Breast epithelium (tissue), 4 donors: ENCODE data around the gene GDAP1L1. TPM values are rescaled to one million over a fixed set of nuclear protein-coding genes. Genes with fewer than 3 reads are reported as not detected.
"Not testable (repeated sequence)": the region's sequence is repeated elsewhere in the genome, so short reads cannot be mapped to it uniquely, and the experiment has no call there.

Source experiments
- DNase-seq, 2 donors: peaks; one replicate each; pipeline ENCODE4 v3.0.0-alpha.2; 2019; ENCODE audit warnings: low spot score in 2 of 2
- H3K27ac ChIP-seq, 2 donors: fragments of 200-600 bp; sonication (generic) in 1 of 2; one replicate each; pipeline ENCODE4 v1.5.1; 2016 to 2019; ENCODE audit warnings: mild to moderate bottlenecking in 1 of 2
- H3K27me3 ChIP-seq, 2 donors: fragments of 200-600 bp; sonication (generic) in 1 of 2; one replicate each; pipeline versions ENCODE4 v1.5.1 to v1.6.0; 2017 to 2019; ENCODE audit warnings: control low read depth in 1 of 2, mild to moderate bottlenecking in 1 of 2
- H3K36me3 ChIP-seq: fragments of 200-600 bp; one replicate; pipeline ENCODE4 v1.5.1; 2019
- H3K4me1 ChIP-seq, 2 donors: fragments of 200-600 bp; sonication (generic); one replicate each; pipeline ENCODE4 v1.5.1; 2016 to 2019; ENCODE audit warnings: control low read depth in 1 of 2
- H3K4me3 ChIP-seq, 3 donors: fragments of 200-600 bp; sonication (generic); 1 replicate in 2 of 3; 2 replicates in 1 of 3; pipeline ENCODE4 v1.5.1; 2016 to 2019; ENCODE audit warnings: mild to moderate bottlenecking in 3 of 3, moderate library complexity in 2 of 3
- H3K9me3 ChIP-seq, 2 donors: fragments of 200-600 bp; sonication (generic) in 1 of 2; one replicate each; pipeline ENCODE4 v1.5.1; 2016 to 2019; ENCODE audit warnings: control low read depth in 1 of 2
- POLR2A ChIP-seq: fragments of 450-650 bp; IDR thresholded peaks from one replicate; pipeline ENCODE4 v1.6.1; 2016; ENCODE audit warnings: antibody characterized with exemption, mild to moderate bottlenecking, moderate library complexity
- POLR2AphosphoS5 ChIP-seq, 3 donors: sonication (generic); formaldehyde crosslinking; IDR thresholded peaks; one replicate each; pipeline ENCODE4 v1.6.1; 2017; ENCODE audit warnings: antibody characterized with exemption in 3 of 3
- intact Hi-C: fragments of 100-400 bp; cut with DNase I; formaldehyde crosslinking; loops from one replicate; pipeline ENCODE4 v1.15.1; 2023; ENCODE audit warnings: low total_unique reads
- total RNA-seq, 3 donors: library from RNA; depleted of rRNA; stranded (reverse); fragments of >200 nt; gene quantifications; one replicate each; pipeline ENCODE4 v1.1.0, GENCODE V29; 2016
- TF ChIP-seq, protein P1 (sequence below), 3 donors: fragments of 450-650 bp; IDR thresholded peaks; one replicate each; pipeline ENCODE4 v1.5.1; 2016 to 2017; ENCODE audit warnings: antibody characterized with exemption in 3 of 3, mild to moderate bottlenecking in 3 of 3, moderate library complexity in 3 of 3

GDAP1L1 gene
- total RNA-seq, 3 donors from 2014 or later: not detected

DNA sequence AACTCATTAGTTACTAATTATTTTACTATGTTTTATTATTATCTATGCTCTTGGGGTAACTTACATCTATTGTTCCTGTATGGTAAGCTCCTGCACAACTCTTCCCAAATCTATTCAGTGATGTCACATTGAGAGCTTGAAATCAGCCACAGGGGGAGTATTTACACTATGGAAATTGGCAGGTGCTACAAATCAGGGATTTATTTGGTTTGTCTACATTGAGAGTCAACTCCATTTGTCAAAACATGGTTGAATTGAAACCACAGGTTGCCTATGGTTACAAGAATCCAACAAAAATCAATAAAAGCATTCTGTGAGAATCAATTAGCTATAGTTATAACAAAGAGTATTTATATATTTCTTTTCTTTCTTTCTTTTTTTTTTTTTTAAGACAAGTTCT, 67.8 kb downstream of the GDAP1L1 start:
- Histone ChIP-seq H3K4me1 (peaks cover 4 to 8% of the 10 kb centered on the region in 2 donors), H3K9me3 (no peaks in the 10 kb centered on the region), H3K27me3 (no peaks in the 10 kb centered on the region), H3K4me3 (no peak overlapping the region), H3K27ac (no peak overlapping the region), H3K36me3 (no peaks in the 10 kb centered on the region)
- DNase-seq: no peak
- TF ChIP-seq POLR2AphosphoS5 (IDR thresholded peaks at IDR 0.05): no peak
- TF ChIP-seq POLR2A: no peak
- TF ChIP-seq, protein P1, sequence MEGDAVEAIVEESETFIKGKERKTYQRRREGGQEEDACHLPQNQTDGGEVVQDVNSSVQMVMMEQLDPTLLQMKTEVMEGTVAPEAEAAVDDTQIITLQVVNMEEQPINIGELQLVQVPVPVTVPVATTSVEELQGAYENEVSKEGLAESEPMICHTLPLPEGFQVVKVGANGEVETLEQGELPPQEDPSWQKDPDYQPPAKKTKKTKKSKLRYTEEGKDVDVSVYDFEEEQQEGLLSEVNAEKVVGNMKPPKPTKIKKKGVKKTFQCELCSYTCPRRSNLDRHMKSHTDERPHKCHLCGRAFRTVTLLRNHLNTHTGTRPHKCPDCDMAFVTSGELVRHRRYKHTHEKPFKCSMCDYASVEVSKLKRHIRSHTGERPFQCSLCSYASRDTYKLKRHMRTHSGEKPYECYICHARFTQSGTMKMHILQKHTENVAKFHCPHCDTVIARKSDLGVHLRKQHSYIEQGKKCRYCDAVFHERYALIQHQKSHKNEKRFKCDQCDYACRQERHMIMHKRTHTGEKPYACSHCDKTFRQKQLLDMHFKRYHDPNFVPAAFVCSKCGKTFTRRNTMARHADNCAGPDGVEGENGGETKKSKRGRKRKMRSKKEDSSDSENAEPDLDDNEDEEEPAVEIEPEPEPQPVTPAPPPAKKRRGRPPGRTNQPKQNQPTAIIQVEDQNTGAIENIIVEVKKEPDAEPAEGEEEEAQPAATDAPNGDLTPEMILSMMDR (IDR thresholded peaks at IDR 0.05): no peak
- intact Hi-C loops: loop anchor here (5.0 kb wide), 1 partner anchor 98 kb away; no protein-coding TSS in a partner anchor

DNA sequence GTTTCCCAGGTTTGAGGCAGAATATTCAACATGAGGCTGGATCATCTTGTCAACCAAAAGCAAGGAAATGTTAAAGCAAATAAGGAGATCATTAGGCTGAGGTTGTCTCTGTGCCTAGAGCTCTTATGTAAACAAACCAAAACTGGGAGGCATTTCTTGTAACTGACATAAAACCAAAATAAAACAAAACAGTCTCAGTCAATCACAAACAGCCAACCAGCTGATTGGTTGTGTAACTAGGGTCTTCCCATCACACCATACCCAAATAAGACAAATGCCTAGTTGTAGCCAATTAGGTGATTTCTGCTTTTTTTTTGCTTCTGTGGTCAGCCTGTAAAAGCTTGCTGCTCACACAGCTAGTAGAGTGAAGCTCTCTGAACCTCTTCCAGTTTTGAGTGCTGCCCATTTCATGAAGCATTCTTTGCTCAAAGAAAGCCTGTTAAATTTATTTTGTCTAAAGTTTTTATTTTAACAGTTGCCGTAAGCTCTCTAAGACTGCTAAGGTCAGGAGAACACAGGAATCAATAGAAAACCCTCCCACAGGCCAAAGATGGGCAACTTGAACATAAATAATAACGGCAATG, 72.8 kb downstream of the GDAP1L1 start:
- no peaks in the 10 kb centered on the region for H3K27me3 ChIP-seq

GRCh38 chr20:44324343-44324742, 77.2 kb downstream of the GDAP1L1 start:
- DNase-seq: no peak
- Histone ChIP-seq H3K4me1 (no peaks in the 10 kb centered on the region), H3K9me3 (no peaks in the 10 kb centered on the region), H3K4me3 (no peak overlapping the region), H3K36me3 (no peaks in the 10 kb centered on the region), H3K27me3 (peaks cover 0 to 6% of the 10 kb centered on the region in 2 donors), H3K27ac (no peak overlapping the region)
- intact Hi-C loops: no loop called here
- TF ChIP-seq POLR2AphosphoS5 (IDR thresholded peaks at IDR 0.05) (no peak), POLR2A (no peak)
- TF ChIP-seq, protein P1 (IDR thresholded peaks at IDR 0.05): no peak

More for the DNA sequence above, 72.8 kb downstream of the GDAP1L1 start:
- intact Hi-C loops: no loop called here
- Histone ChIP-seq H3K4me1 (no peaks in the 10 kb centered on the region), H3K27ac (no peak overlapping the region), H3K9me3 (no peaks in the 10 kb centered on the region), H3K36me3 (no peaks in the 10 kb centered on the region), H3K4me3 (no peak overlapping the region)
- TF ChIP-seq POLR2A: no peak
- no peak for TF ChIP-seq POLR2AphosphoS5 (IDR thresholded peaks at IDR 0.05)
- TF ChIP-seq, protein P1 (IDR thresholded peaks at IDR 0.05): no peak
- DNase-seq: no peak

- no peak overlapping the region for H3K27ac ChIP-seq
- H3K4me1 ChIP-seq: no peaks in the 10 kb centered on the region
- H3K4me3 ChIP-seq: peak overlapping the region in 2 of 3 donors; percentile 39 to 55
- no peaks in the 10 kb centered on the region for H3K9me3 ChIP-seq
- TF ChIP-seq POLR2A: no peak
- TF ChIP-seq POLR2AphosphoS5 (IDR thresholded peaks at IDR 0.05): no peak
- TF ChIP-seq, protein P1 (IDR thresholded peaks at IDR 0.05): no peak
- H3K36me3 ChIP-seq: no peaks in the 10 kb centered on the region
- peaks cover 0 to 6% of the 10 kb centered on the region in 2 donors for H3K27me3 ChIP-seq
- intact Hi-C loops: no loop called here
- no peak for DNase-seq
Observed at GRCh38 chr20:44326391-44327159, 79.5 kb downstream of the GDAP1L1 start.

GRCh38 chr20:44327748-44328147, 80.6 kb downstream of the GDAP1L1 start:
- not testable (repeated sequence) for H3K4me3 ChIP-seq

More at GRCh38 chr20:44327748-44328147, 80.6 kb downstream of the GDAP1L1 start:
- H3K36me3 ChIP-seq, H3K9me3 ChIP-seq, intact Hi-C loops, H3K27me3 ChIP-seq, H3K4me1 ChIP-seq, DNase-seq, H3K27ac ChIP-seq: not testable (repeated sequence)
